AG09309 (cell line): Measurements from ENCODE around the gene BEST3.

Experiments used
- DNase-seq: peaks from one replicate; pipeline ENCODE4 v3.0.0-alpha.2; 2010; ENCODE audit warnings: low read depth
- H3K4me3 ChIP-seq: 2 replicates; pipeline ENCODE4 v1.5.1; 2011; ENCODE audit warnings: mild to moderate bottlenecking, low read depth, low read length, moderate library complexity; ENCODE audit not compliant: control insufficient read depth
- CTCF ChIP-seq: IDR thresholded peaks from 2 replicates; pipeline ENCODE4 v1.5.1; 2011; ENCODE audit warnings: mild to moderate bottlenecking, low read depth, low read length, inconsistent platforms; ENCODE audit not compliant: insufficient read depth, control insufficient read depth; ENCODE audit errors: missing control alignments

The BEST3 gene

GRCh38 chr12:69655616-69656340, 43.3 kb downstream of the BEST3 start:
- no peak overlapping the region for H3K4me3 ChIP-seq
- DNase-seq, result peak; percentile 59
- TF ChIP-seq CTCF, result no peak

DNA sequence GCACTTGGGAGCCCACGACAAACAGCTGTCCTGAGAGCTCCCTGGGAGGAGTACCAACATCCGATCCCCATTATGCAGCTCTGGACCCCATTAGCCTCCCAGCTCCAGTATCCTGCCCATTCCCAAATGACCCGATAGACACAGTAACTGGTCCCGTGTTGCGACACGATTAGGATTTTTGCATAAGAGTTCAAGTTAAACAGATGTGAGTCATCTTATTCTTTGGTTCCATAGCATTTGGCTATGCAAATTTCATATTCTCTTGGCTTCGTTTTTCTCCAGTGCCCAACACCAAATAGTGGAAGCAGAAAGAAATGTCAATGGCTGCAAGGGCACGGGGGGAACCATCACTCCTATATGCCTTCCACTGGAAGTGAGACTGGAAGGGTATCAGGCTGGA, 45.4 kb downstream of the BEST3 start:
- no peak for DNase-seq
- no peak overlapping the region for H3K4me3 ChIP-seq
- no peak for TF ChIP-seq CTCF

DNA sequence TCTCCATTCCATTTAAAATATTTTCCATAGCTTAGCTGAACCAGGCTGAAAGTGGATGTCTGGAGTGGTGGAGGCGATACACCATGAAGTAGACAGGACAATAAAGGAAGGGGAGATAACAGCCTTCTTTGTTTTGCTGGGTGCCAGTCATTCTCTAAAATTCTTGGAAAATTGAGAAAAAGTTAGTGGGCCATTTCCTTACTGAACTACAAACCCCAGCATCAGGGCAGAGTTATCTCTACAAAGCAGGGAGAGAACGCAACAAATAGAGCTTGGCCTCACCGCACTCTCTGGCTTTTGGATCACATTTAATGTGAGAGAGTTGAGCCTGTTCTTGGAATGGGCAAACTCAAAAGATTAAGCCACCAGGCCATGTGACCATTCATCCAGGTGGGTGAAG, 47.2 kb downstream of the BEST3 start:
- H3K4me3 ChIP-seq, result no peak overlapping the region
- TF ChIP-seq CTCF, result no peak

GRCh38 chr12:69649529-69649928, 49.6 kb downstream of the BEST3 start:
- no peak overlapping the region for H3K4me3 ChIP-seq
- no peak for TF ChIP-seq CTCF
- DNase-seq, result no peak

More for the DNA sequence above, 47.2 kb downstream of the BEST3 start:
- no peak for DNase-seq

DNA sequence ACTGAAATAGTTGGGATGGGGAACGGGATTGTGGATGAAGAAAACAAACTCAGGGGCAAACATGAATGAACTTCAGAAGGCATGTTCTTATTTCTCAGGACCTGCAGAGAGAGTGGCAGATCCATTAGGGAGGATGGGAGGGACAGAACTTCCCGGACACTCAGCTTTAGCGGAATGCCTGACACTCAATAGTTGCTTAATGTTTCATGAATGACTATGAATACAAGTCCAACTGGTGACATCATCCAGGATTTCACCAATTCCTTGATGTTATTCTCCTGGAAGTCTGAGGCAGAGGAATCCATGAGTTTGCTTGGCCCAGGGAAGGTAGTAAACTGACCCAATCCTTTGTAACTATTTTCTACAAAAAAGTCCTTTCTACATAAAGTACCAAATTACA, 50.6 kb downstream of the BEST3 start:
- peak; percentile 88 for DNase-seq
- no peak overlapping the region for H3K4me3 ChIP-seq
- TF ChIP-seq CTCF, result no peak

GRCh38 chr12:69647178-69647577, 51.9 kb downstream of the BEST3 start:
- TF ChIP-seq CTCF, result no peak
- H3K4me3 ChIP-seq, result no peak overlapping the region
- no peak for DNase-seq
